ENCODE data around the gene RABGAP1. TPM values are rescaled to one million over a fixed set of nuclear protein-coding genes. Genes with fewer than 3 reads are reported as not detected.

Gene RABGAP1
- polyA plus RNA-seq, 3 donors from 2014 or later, result 14.0 to 24.2 (median 14.7) TPM

DNA sequence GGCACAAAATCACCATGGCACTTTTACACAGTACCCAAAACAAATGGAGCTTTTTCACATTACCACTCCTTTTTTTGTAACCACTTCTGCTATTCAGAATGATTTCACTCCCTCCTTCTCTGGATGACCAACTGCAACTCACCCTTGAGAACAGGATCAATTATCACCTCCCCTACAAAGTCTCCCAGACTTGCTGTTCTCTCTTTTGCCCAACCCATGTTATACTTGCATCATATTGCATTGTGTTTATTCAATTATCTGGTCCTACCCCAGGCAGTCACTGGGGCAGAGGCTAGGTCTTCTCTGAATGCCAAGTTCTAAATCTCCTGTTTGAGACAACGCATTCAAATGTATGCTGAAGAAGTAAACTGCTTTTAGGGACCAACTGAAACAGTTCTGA is 188.6 kb downstream of the RABGAP1 start:
- Mint-ChIP-seq H3K27ac (no peak overlapping the region), H3K36me3 (peaks cover 0 to 12% (median 0%) of the 10 kb centered on the region in 3 donors), H3K9me3 (no peaks in the 10 kb centered on the region), H3K4me1 (no peaks in the 10 kb centered on the region), H3K4me3 (no peak overlapping the region), H3K27me3 (ENCODE audit: low read depth in 3 of 3) (no peaks in the 10 kb centered on the region)
- no peak for DNase-seq

DNA sequence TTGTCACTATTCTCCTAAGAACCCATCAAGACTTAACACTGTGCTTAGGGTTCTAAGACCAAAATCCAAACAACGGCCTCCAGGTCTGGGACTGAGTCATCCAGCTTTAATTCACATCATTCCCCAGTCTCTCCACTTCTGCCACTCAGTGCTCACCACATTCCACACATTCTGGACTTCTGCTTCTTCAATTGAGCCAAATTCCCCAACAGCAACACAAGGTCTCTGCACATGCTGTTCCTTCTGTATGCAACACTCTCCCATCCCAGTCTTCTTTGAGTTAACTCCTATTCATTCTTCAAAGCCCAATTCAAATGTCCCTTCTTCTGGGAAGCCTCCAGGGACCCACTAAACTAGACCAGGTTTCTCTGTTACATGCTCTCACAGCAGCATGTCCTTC is 190.4 kb downstream of the RABGAP1 start:
- no peak overlapping the region for H3K27ac Mint-ChIP-seq
- no peak for DNase-seq
- no peaks in the 10 kb centered on the region for H3K4me1 Mint-ChIP-seq
- no peaks in the 10 kb centered on the region for H3K9me3 Mint-ChIP-seq
- H3K27me3 Mint-ChIP-seq (ENCODE audit: low read depth in 3 of 3), result no peaks in the 10 kb centered on the region
- H3K36me3 Mint-ChIP-seq, result peaks cover 3 to 9% (median 5%) of the 10 kb centered on the region in 3 donors
- no peak overlapping the region for H3K4me3 Mint-ChIP-seq

DNA sequence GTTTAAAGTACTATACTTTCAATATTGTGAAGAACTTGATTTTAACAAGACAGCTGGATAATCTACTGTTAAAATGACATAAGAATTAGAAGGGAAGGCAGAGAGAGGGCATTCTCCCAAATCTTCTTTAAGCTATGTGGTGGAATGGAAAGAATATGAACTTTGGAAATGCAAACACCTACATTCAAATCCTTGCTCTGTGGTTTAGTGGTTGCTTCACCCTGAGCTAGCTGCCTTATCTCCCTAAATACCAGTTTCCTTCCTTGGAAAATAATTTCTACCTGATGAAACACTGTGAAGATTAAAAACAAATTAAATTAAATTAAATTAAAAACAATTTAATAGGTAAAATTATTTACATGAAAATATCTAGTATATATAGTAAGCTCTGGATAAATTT is 191.2 kb downstream of the RABGAP1 start:
- Mint-ChIP-seq H3K27ac (no peak overlapping the region), H3K27me3 (ENCODE audit: low read depth in 3 of 3) (no peaks in the 10 kb centered on the region), H3K4me1 (no peaks in the 10 kb centered on the region), H3K9me3 (no peaks in the 10 kb centered on the region), H3K36me3 (peaks cover 5 to 10% (median 6%) of the 10 kb centered on the region in 3 donors), H3K4me3 (no peak overlapping the region)
- DNase-seq, result no peak

DNA sequence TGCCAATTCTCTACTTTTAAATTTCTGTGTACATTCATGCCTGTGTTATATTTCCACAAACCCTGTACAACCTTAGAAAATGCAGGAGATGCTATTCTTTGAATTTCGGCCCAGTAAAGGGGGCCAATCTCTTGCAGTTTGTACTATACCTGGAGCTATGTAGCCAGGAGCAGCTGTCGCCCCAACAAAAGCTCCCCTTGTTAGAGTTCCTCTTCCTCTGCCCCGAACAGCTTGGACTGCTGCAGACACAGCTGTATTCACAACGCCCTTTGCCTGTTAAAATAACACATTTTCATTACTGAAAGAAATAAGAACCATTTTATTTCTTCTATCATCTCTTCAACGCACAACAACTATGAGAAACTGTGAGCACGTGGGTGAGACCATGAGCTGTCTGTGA is 191.9 kb downstream of the RABGAP1 start:
- H3K27ac Mint-ChIP-seq, result no peak overlapping the region
- H3K4me3 Mint-ChIP-seq, result no peak overlapping the region
- H3K9me3 Mint-ChIP-seq, result no peaks in the 10 kb centered on the region
- no peak for DNase-seq
- no peaks in the 10 kb centered on the region for H3K27me3 Mint-ChIP-seq (ENCODE audit: low read depth in 3 of 3)
- H3K36me3 Mint-ChIP-seq, result peaks cover 5 to 7% (median 7%) of the 10 kb centered on the region in 3 donors
- H3K4me1 Mint-ChIP-seq, result no peaks in the 10 kb centered on the region

GRCh38 chr9:123135430-123135829 is 194.6 kb downstream of the RABGAP1 start:
- Mint-ChIP-seq H3K9me3 (no peaks in the 10 kb centered on the region), H3K4me1 (no peaks in the 10 kb centered on the region), H3K4me3 (no peak overlapping the region), H3K27ac (no peak overlapping the region), H3K27me3 (ENCODE audit: low read depth in 3 of 3) (no peaks in the 10 kb centered on the region), H3K36me3 (peaks cover 5 to 9% (median 7%) of the 10 kb centered on the region in 3 donors)
- DNase-seq, result no peak

GRCh38 chr9:123138163-123138562 is 197.3 kb downstream of the RABGAP1 start:
- H3K4me1 Mint-ChIP-seq, result no peaks in the 10 kb centered on the region
- no peak overlapping the region for H3K27ac Mint-ChIP-seq

GRCh38 chr9:123149067-123149466 is 208.2 kb downstream of the RABGAP1 start:
- Mint-ChIP-seq H3K27ac (no peak overlapping the region), H3K36me3 (peaks cover 0 to 16% (median 11%) of the 10 kb centered on the region in 3 donors), H3K27me3 (ENCODE audit: low read depth in 3 of 3) (peaks cover 0 to 2% (median 0%) of the 10 kb centered on the region in 3 donors), H3K9me3 (no peaks in the 10 kb centered on the region), H3K4me3 (no peak overlapping the region), H3K4me1 (no peaks in the 10 kb centered on the region)
- no peak for DNase-seq

More at GRCh38 chr9:123138163-123138562, 197.3 kb downstream of the RABGAP1 start:
- peaks cover 5 to 9% (median 7%) of the 10 kb centered on the region in 3 donors for H3K36me3 Mint-ChIP-seq
- H3K27me3 Mint-ChIP-seq (ENCODE audit: low read depth in 3 of 3), result no peaks in the 10 kb centered on the region
- H3K4me3 Mint-ChIP-seq, result no peak overlapping the region
- no peaks in the 10 kb centered on the region for H3K9me3 Mint-ChIP-seq
- DNase-seq, result no peak

DNA sequence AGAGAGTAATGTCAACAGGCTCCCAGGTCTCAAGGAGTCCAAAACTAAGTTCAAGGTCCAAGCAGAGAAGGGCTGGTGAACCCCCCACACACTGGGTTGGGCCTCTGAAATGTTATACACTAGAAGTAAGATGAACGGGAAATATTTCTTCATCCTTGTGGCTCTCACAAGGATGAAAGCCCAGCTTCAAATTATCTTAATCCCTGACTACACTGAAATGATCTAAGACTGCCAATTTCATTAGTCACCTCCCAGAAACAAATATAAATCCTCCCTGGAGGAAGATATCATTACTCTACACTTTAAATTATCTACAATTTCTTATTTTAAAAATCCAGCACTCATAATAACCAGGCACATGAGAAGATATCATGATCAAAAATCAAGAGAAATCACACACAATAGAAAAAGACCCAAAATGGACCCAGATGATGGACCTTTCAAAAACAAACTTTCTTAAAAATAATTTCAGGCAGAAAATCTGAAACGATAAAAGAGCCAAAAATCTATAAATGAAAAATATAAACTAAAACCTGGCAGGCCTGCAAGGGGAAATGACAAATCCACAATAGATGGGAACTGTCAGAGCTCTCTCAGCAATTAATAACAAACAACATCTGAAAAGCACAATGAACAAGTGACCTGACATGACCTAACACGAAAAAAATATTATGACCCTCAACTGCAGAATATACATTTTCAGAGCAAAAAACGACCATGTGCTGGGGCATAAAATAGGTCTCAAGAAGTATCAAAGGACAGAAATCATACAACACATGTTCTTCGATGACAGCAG is 210.1 kb downstream of the RABGAP1 start:
- H3K4me3 Mint-ChIP-seq, result no peak overlapping the region
- H3K4me1 Mint-ChIP-seq, result no peaks in the 10 kb centered on the region
- H3K27ac Mint-ChIP-seq, result no peak overlapping the region
- H3K27me3 Mint-ChIP-seq (ENCODE audit: low read depth in 3 of 3), result peaks cover 0 to 2% (median 0%) of the 10 kb centered on the region in 3 donors
- DNase-seq, result no peak
- H3K36me3 Mint-ChIP-seq, result peaks cover 0 to 11% (median 8%) of the 10 kb centered on the region in 3 donors
- no peaks in the 10 kb centered on the region for H3K9me3 Mint-ChIP-seq

Other genes with a start within 250 kb of the RABGAP1 start
- not detected for gene OR1L4, start 217.0 kb upstream of the RABGAP1 start, polyA plus RNA-seq
- gene OR1L6, start 198.7 kb upstream of the RABGAP1 start, polyA plus RNA-seq, result not detected
- not detected for gene OR5C1, start 152.1 kb upstream of the RABGAP1 start, polyA plus RNA-seq
- gene OR1K1, start 140.9 kb upstream of the RABGAP1 start, polyA plus RNA-seq, result not detected
- 10 to 100 TPM; 10.0 to 14.0 (median 13.6) TPM for gene PDCL, start 112.4 kb upstream of the RABGAP1 start, polyA plus RNA-seq
- gene RC3H2, start 35.7 kb upstream of the RABGAP1 start, polyA plus RNA-seq, result 10 to 100 TPM; 18.1 to 26.8 (median 23.7) TPM
- 1 to 10 TPM in 2 of 3 donors, not detected in 1; 2.3 to 2.6 TPM for gene ZBTB6, start 27.7 kb upstream of the RABGAP1 start, polyA plus RNA-seq
- 1 to 10 TPM in 1 of 3 donors, under 1 TPM in 1, not detected in 1; 0.69 to 1.4 TPM for gene ZBTB26, start 9.5 kb upstream of the RABGAP1 start, polyA plus RNA-seq
- not detected for gene GPR21, start 92.6 kb downstream of the RABGAP1 start, polyA plus RNA-seq

Measured in immature natural killer cell (primary cell).